Measurements from ENCODE around the gene DBNL.

Gene DBNL

DNA sequence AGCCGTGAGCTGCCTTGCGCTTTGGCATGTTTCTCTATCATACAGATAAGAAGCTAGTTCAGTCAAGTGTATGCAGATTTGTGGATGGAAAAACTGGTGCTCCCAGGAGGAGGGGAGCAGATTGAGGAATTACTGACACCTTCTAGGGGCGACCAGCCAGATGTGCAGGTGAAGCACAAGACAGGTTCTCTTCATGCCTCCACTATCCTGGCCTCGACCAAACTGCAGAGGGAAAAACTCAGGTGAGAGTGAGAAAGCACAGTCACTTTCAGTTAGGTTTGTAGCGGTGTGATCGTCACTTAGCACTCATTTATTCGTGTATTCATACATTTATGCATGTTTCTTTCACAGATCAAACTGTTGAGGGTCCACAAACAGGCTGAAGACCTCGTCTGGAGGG, 600 bp upstream of the DBNL start:
- DNase-seq = no peak

DNA sequence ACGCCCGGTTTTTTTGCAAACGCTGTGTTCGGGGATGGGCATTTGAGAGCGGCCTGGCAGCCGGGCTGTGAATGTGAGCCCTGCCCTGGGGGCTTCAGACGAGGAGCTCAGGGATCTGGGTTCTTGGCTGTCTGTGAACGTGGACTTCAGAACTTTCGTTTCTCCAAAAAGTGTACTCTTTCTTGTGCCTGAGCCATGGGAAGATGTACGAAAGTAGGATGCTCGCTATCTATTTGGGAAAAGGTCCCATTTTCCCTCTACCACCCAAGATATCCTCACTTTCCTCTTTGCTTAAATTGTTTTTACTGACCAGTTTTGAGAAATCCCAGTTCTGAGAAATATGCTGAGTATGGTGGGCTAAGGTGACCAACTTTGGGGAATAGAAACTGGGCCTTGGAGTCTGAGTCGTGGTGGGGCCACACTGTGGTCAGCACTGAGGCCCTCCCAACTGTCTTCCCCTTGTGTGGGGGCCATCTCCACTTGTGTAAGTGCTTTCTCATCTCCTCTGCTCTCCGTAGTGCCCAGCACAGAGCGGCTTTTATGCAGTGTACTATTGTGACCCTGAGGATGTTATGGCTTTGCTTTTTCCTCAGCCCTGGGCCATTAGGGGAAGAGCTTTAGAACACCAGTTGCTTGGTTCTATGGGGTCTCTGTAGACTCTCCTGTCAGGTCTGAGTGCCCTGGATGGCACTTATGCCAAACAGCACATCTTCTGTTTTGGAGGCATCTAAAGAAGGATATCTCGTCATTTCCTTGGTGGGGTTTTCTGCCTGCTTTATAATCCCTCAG, 918 bp downstream of the DBNL start:
- DNase-seq = no peak

DNA sequence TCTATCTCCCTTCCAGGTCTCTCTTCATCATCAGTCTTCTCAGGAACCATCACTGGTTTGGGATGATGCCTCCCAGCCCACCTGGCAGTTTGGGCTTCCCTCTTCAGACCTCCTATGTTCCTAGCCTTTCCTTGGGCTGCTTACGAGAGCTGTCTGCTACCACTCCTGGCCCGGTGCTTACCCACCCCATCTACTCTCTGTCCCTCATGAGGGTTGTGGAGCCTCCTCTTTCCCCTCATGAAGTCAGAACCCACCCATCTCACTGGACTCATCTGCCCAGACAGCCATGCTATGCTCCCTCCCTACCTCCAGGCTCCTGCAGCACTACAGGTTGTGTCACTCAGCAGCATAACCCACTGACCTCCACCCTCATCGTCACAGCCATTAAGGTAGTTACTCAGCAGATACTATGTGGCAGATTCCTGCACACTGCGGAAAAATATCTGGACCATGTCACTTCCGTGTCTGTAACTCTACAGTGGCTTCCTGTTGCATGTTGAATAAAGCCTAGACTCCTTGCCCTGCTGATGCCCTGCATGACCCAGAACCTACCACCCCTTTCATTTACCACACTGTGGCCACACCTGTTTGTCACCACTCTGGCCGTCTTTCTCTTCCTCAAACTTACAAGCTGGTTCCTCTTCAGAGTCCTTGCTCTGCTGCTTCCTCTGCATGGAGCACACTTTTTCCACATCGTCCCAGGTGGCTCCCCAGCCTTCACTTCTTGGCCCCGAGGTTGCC, 2.0 kb downstream of the DBNL start:
- DNase-seq = no peak

DNA sequence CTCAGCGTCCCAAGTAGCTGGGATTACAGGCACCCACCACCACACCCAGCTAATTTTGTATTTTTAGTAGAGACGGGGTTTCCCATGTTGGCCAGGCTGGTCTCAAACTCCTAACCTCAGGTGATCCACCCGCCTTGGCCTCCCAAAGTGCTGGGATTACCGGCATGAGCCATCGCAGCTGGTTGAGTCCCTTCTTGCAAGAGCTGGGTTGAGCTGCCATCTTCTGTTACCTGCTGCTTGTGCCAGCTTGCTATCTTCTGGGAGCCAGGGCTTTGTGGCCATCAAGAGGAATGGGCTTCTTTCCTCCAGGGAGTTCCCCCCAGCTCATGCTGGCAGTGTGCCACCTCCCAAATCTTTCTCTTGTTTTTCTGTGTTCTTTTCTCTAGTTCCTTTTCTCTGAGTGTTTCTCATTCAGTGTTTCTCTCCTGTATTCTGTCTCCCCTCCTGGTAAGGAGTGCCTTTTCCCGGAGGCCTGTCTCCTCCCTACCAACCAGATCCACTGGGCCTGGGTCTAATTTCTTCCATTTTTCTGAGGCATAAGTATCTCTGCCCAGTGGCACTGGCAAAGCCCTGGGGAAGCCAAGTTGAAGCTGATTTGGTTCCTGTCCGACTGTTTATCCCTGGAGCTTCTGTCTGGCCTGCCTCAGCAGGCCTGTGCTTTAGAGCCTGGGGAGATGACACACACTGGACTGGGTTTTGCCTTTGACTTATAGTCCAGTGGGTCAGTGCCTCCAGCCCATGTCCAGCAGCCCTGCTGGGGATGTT, 3.7 kb downstream of the DBNL start:
- no peak for DNase-seq

DNA sequence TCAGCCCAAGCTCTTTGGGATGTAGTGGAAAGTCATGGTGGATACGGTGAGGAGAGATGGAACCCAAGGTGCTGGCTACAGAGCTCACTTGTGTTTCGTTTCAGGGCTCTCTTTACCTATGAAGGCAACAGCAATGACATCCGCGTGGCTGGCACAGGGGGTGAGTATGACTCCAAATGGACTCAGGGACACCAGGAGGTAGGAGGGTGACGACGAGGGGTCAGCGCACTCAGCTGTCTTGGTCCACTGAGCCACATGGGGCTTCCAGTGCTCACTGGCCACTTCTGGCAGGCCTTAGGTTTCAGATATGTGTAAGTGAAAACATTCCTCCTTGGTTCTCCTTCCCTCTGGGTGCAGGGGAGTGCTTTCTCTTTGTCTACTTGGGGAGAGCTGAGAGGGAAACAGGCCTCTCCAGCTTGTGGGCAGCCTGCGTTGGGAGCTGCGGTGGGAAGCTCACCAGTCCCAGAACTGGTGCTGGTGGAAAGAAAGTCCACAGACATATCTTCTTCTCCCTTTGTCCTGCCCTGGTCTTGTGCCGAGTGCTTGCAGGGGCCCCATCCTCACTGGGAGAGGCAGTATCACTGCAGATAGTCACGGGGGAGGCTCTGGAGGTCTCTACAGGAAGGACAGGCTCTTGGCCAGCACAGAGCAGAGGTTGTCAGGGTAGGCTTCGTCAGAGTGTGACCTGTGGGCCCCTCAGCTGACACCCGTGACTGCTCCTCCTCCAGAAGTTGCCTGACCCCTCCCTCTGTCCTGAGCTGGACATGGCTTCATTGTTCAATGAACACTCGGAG, 5.8 kb downstream of the DBNL start:
- DNase-seq = no peak

DNA sequence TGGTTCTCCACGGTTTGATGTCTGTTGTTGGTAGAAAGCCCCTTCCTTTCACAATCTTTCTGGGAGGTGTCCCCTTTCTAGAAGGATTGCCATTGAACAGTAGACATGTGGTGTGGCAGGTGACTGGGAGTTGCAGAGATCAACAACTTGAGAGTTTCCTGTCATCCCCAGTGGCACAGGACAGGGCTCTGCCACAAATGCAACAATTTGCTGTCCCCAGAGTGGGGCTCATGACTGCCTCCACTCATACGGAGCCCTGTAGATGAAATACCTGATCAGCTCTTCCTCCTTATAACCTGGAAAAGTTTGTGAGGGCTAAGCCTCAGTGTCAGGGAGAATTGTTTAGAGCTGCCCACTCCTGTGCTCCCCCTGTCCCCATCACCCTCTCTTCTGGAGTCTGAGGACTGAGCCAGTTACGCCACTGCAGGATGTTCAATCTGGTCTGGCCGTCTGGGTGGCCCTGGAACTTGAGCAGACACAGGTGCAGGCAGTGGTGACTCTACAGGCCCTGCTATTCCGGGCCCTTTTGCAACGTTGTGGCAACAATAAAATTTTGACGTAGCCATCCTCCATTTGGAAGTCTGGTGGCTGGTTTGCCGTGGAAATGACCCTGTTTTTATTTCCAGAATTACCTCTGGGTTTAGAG, 6.5 kb downstream of the DBNL start:
- no peak for DNase-seq

DNA sequence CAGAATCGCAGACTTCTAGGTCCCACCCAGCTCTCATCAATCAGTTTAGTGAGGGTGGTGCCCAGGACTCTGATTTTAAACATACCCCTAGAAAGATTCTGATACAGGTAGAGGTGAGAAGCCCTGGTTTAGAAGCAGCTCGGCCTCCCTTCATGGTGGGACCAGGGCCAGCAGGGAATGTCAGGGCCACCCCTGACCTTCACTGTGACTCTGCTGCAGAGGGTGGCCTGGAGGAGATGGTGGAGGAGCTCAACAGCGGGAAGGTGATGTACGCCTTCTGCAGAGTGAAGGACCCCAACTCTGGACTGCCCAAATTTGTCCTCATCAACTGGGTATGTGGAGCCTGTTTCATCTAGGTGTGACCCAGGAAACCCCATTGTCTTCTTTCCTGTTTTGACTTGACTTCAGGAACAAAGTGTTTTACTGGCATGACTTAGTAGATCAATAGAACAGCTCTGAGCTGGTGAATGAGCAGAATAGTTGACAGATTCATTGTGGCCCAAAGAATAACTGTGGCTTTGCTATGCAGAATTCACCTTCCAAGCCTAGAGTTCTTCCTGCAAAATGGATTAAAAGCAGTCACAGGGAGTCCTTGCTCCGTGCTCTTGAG, 7.2 kb downstream of the DBNL start:
- no peak for DNase-seq

DNA sequence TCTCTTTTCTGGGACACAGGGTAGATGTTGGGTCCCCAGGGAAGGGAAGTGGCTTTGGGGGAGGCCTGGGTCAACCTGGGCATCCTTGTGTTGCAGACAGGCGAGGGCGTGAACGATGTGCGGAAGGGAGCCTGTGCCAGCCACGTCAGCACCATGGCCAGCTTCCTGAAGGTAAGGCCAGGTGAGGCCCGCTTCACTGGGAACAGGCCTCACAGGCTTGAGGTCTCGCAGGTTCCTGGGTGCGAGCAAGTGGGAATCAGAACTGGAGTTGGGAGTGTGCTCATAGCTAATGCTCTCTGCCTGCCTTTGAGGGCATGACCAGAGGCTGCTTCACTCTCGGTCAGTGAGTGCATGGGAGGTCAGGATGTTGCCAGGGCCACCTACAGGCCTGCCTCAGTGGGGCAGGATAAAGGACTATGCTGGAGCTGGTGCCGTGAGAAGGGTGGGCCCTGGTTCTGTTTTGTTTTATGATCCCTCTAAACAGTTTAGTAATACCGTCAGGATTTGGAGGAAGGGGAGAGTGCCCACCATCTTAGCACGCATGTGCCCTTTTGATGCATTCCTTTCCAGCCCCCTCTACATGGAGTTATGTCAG, 8.4 kb downstream of the DBNL start:
- DNase-seq = no peak

DNA sequence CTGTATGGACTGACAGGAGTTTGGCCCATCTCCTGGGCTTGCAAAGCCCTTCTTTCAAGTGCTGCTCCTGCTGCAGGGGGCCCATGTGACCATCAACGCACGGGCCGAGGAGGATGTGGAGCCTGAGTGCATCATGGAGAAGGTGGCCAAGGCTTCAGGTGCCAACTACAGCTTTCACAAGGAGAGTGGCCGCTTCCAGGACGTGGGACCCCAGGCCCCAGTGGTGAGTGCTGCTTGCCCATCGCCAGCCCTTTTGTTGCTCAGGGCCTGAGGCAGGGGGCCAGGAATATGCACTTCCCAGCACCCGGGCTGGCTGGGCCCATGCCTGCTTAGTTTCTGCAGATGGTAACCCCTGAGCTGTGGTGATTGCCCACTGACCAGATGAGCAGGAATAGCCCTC, 12.2 kb downstream of the DBNL start:
- DNase-seq = no peak

DNA sequence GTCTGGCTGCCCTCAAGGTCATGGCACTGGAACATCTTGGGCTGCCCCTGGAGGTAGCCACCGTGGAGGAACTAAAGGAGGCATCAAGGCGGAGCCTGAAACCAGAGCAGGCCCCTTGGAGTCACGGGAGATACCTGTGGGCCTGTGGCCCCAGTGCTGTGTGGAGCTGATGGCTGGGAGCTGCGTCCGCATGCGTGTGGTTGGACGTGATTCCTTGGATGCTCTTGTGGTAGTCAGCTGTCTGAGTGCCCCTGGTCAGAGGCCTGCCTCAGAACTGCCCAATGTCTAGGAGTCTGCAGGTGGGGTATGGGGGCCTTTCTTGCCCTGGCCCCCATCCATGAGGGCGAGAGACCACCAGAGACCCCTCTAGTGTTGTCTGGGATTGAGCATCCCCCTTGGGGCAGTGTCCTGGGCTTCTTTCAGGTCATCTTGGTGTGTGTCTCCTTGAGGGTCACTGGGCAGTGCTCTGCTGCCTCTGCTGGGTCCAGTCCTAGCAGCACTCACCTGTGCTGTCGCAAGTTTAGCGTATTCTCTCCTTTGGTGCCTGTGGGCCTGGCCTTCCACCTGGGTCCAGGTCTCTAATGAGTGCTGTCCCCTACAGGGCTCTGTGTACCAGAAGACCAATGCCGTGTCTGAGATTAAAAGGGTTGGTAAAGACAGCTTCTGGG, 12.8 kb downstream of the DBNL start:
- no peak for DNase-seq

DNA sequence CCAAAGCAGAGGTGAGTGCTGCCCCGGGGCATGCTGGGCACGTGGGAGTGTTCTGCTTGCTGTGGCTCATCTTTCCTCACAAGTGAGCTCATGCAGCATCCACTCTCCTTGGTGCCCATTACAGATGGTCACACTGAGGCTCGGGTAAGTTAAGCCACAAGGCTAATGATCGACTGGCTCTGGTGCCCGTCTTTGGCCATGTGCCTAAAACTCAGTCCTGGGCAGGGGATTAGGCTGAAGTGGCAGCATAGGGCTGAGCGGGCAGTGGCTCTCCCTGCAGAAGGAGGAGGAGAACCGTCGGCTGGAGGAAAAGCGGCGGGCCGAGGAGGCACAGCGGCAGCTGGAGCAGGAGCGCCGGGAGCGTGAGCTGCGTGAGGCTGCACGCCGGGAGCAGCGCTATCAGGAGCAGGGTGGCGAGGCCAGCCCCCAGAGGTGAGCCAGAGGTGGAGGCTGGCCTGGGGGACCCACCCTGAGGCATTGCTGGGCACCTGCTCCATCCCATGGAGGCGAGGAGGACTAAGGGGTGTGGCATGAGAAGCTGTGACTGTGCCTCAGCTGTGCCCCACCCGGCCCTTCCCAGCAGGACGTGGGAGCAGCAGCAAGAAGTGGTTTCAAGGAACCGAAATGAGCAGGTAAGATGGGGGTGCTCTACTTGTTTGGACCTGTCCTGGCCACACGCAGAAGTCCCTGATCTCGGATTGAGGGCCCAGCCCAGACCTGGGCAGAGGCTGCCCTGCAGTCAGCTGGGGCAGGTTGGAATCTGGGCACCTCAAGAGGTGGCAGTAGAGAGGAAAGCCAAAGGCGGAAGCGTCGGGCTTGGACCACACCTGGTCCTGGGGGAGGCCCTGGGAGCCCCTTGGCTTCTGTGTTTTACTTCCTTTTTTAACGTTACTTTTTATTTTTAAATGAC, 13.6 kb downstream of the DBNL start:
- DNase-seq = no peak

DNA sequence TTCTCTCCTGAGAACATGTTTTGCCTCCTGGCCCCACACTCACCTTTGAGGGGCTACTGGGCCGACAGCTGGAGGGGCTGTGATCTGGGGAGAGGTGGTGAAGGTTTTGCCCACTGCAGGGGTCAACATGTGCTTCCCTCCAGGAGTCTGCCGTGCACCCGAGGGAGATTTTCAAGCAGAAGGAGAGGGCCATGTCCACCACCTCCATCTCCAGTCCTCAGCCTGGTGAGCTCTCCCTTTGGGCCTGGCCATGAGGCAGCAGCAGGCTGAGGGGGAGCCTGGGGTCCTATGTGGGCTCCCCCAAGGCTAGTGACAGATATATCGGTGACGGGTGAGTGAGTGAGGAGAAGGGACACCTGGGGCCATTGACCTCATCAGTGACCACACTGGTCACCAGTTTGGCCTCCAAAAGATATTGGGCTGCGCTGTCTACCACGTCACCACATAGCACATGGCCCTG, 14.3 kb downstream of the DBNL start:
- DNase-seq = no peak

DNA sequence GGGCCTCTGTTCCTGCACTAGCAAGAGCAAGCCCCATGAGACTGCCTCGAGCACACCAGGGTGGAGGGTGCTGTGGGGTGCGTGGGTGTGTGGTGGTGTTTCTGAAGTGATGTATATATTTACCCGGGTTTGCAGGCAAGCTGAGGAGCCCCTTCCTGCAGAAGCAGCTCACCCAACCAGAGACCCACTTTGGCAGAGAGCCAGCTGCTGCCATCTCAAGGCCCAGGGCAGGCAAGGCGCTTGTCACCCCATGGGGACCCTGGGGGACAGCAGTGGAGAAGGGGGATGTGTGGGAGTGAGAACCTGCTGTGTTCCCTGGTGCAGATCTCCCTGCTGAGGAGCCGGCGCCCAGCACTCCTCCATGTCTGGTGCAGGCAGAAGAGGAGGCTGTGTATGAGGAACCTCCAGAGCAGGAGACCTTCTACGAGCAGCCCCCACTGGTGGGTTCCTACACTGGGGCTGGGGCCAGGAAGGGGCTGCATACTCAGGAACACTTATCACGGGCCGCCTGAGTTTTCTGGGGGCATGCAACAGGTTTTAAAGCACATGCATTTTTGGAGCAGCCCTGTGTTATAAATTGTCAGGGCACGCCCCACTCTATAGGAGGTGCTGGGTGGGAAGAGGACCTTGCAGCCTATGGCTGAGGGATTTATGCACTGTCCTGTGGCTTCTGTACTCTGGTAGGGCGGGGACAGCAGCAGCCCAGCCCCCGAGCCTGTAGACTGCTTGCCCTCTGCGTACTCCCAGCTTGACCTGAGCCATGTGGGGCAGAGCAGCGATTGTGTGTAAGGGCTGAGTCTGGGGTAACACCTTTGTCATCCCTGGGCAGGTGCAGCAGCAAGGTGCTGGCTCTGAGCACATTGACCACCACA, 15.0 kb downstream of the DBNL start:
- no peak for DNase-seq

DNA sequence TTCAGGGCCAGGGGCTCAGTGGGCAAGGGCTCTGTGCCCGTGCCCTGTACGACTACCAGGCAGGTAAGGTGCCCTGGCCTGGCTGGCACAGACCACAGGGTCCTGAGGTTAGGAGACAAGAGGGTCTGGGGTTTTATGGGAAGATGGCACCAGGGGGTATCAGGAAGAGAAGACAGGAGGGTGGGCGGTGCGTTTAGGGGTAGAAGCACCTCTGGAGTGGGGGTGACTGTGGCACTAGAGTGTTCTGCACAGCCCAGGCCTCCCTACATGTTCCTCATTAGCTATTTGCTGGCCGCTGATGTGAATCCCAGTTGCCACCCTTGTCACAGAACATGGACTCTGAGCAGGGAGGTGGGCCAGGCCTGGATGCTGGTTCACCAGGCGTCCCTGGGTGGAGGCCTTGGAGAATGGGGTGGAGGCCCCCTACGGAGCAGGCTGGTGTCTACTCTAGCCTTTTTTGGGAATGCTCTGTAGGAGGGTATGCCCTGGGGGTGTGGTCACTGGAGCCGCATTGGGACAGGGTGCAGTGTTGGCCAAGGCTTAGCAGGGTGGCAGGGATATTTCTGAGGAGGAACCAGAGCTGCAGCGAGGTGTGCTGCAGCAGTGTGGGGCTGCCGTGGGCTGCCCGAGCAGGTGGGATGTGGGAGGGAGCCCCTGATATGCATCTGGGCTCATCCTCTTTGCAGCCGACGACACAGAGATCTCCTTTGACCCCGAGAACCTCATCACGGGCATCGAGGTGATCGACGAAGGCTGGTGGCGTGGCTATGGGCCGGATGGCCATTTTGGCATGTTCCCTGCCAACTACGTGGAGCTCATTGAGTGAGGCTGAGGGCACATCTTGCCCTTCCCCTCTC, 15.8 kb downstream of the DBNL start:
- DNase-seq = no peak

DNA sequence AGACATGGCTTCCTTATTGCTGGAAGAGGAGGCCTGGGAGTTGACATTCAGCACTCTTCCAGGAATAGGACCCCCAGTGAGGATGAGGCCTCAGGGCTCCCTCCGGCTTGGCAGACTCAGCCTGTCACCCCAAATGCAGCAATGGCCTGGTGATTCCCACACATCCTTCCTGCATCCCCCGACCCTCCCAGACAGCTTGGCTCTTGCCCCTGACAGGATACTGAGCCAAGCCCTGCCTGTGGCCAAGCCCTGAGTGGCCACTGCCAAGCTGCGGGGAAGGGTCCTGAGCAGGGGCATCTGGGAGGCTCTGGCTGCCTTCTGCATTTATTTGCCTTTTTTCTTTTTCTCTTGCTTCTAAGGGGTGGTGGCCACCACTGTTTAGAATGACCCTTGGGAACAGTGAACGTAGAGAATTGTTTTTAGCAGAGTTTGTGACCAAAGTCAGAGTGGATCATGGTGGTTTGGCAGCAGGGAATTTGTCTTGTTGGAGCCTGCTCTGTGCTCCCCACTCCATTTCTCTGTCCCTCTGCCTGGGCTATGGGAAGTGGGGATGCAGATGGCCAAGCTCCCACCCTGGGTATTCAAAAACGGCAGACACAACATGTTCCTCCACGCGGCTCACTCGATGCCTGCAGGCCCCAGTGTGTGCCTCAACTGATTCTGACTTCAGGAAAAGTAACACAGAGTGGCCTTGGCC, 16.6 kb downstream of the DBNL start:
- no peak for DNase-seq

DNA sequence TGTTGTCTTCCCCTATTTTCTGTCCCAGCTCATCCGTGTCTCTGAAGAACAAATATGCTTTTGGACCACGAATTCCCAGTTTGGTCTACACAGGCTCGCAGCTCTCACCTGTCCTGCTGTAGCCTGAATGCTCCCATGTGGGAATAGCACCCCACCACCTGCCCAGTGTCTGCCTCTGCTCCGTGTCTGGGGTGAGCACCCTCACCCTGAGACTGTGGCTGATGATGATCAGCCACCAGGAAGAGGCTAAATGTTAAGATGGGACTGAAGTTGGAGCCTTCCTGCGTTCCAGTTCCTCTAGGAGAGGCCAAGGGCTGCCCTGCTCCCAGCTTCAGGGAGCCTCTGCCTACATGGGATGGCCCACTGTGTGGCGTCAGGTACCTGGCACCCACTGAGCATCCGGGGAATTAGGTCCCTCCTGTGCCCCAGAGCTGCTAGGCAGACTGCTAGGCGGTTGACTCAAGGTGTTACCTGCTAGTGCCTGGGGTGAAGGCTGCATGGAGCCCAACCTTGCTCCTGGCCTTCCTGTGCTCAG, 17.2 kb downstream of the DBNL start:
- no peak for DNase-seq
